Neural cell (in vitro differentiated cells): Measurements from ENCODE around the gene ARSB.

Source experiments
- CTCF ChIP-seq: fragments of 450-650 bp; IDR thresholded peaks from 2 replicates; pipeline ENCODE4 v1.5.1; 2014; ENCODE audit warnings: antibody characterized with exemption, mild to moderate bottlenecking, moderate library complexity; ENCODE audit not compliant: poor library complexity, severe bottlenecking
- EZH2 ChIP-seq: fragments of 200-600, 300-800 bp; shearing (Covaris generic), sonication (generic); IDR thresholded peaks from 2 replicates; pipeline ENCODE4 v1.6.1; 2014; ENCODE audit warnings: antibody characterized with exemption, low read length, borderline replicate concordance, mild to moderate bottlenecking; ENCODE audit not compliant: insufficient read depth, poor library complexity, severe bottlenecking
- POLR2AphosphoS5 ChIP-seq: IDR thresholded peaks from 2 replicates; pipeline ENCODE4 v1.6.1; 2012
- RAD21 ChIP-seq: fragments of 450-650 bp; conservative IDR thresholded peaks from 2 replicates; pipeline ENCODE4 v1.6.1; 2014; ENCODE audit warnings: antibody characterized with exemption, mild to moderate bottlenecking, moderate library complexity

DNA sequence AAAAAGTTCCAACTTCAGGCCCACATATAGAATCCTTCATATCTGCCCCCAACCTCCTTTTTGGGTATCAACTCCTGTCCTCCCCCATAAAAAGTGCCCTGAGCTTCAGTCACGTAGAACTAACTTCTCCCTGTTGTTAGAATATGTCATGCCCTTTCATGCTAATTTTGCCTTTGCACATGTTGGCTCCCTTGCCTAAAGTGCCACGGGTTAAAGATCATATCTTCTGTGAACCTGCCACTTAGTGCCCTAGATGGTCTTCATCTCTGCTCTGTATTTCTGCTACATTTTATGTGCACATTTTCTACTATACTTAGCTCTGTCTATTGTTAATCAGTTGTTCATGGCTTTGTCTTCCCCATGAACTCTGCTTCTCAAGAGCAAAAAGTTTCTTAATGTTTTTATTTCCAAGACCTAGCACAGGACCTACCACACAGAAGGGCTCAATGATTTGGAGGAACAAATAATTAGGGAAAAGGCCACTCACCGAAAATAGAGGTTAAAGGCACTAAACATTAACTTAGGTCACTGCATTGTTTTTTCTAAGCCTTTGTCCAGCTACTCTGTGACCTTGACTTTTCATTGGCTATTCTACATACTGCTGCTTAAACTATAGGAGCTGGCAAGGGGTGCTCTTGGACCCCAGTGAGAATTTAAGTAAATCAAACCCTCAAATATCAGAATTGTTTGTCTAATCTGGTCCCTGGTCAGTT is 94.3 kb downstream of the ARSB start:
- TF ChIP-seq CTCF, result no peak
- no peak for TF ChIP-seq EZH2
- no peak for TF ChIP-seq POLR2AphosphoS5
- TF ChIP-seq RAD21, result no peak
